Astrocyte (in vitro differentiated cells and primary cell): ENCODE data around the gene GADL1.

Source experiments
- EZH2 ChIP-seq: IDR thresholded peaks from 2 replicates; pipeline ENCODE4 v1.6.1; 2012; ENCODE audit warnings: mild to moderate bottlenecking, low read length, inconsistent platforms; ENCODE audit not compliant: insufficient read depth
- TF ChIP-seq, protein P1 (sequence below): IDR thresholded peaks from 2 replicates; pipeline ENCODE4 v1.5.1; 2011; ENCODE audit warnings: low read depth, mild to moderate bottlenecking, inconsistent platforms, low read length, moderate library complexity; ENCODE audit not compliant: insufficient read depth

DNA sequence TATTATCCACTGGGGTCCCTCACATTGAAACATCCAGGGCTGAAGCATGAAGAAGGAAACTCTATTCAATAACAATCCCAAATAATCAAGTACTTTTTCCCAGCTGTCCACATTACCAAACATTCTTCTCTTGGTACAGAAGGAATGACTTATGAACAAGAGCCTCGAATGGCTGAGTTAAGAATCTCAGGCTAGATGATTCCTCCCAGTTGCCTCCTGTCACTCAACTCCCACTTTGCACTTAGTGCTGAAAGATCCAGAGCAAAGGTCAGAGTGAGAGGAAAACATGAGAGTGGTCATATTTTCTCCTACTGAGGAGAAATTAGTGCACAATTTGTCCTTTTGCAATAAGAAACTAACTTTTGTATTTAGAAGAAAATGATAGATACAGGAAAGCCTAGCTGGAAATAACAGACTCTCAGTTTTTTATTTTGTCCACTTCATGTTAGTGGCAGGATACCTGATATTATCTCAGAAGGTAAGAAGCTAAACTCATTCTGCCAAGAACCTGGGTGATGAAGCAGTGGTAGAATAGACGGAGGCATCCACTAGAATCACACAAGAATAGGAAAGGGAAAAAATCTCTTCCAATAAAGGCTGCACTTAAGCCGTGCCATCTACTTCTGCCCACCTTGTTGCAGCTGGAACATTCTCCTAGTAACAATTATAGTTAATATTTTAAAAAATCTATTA lies 46.2 kb downstream of the GADL1 start:
- TF ChIP-seq, protein P1, sequence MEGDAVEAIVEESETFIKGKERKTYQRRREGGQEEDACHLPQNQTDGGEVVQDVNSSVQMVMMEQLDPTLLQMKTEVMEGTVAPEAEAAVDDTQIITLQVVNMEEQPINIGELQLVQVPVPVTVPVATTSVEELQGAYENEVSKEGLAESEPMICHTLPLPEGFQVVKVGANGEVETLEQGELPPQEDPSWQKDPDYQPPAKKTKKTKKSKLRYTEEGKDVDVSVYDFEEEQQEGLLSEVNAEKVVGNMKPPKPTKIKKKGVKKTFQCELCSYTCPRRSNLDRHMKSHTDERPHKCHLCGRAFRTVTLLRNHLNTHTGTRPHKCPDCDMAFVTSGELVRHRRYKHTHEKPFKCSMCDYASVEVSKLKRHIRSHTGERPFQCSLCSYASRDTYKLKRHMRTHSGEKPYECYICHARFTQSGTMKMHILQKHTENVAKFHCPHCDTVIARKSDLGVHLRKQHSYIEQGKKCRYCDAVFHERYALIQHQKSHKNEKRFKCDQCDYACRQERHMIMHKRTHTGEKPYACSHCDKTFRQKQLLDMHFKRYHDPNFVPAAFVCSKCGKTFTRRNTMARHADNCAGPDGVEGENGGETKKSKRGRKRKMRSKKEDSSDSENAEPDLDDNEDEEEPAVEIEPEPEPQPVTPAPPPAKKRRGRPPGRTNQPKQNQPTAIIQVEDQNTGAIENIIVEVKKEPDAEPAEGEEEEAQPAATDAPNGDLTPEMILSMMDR: no peak
- TF ChIP-seq EZH2: no peak
